NCI-H2196 treated with DMSO at 0.1 percent for 48 hours (cell line): ENCODE results near the gene SLC25A23.
"Not testable (repeated sequence)": the region's sequence is repeated elsewhere in the genome, so short reads cannot be mapped to it uniquely, and the experiment has no call there.

ENCODE experiments used
- DNase-seq: peaks from one replicate; lab custom pipeline; 2025; ENCODE audit not compliant: unreplicated experiment; lab: John Stamatoyannopoulos, UW

SLC25A23 gene

DNA sequence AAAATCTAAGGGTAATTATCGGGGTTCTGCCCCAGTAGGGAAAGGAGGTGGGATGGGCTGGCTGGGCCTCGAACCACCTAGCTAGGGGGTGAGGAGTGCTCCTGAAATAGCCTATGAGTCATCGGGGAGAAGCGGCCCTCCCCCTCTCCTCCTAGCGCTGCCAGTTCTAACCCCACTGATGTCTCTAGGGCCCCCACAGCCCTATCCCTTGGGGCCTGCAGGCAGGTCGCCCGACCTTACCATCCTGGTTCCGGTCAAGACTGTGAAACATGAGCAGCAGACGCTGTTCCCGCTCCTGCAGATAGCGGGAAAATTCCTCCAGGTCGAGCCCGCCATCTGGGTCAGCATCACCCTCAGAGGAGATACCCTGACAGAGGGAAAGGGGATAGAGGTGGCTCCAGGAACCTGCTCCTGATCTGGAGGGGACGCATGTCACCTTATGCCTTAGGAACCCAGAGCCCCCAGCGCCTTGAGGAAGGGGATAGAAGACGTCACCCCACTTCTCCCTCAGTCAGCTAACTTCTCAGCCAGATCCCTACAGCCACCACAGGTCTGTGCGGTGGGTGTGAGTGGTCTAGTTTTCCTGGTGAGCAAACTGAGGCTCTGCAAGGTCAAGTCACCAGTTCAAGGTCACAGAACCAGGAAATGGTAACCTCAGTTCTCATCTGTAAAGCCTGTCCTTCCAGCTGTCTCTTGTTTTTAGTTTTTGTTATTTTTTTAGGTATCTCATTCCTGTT lies 1.5 kb downstream of the SLC25A23 start:
- no peak for DNase-seq

DNA sequence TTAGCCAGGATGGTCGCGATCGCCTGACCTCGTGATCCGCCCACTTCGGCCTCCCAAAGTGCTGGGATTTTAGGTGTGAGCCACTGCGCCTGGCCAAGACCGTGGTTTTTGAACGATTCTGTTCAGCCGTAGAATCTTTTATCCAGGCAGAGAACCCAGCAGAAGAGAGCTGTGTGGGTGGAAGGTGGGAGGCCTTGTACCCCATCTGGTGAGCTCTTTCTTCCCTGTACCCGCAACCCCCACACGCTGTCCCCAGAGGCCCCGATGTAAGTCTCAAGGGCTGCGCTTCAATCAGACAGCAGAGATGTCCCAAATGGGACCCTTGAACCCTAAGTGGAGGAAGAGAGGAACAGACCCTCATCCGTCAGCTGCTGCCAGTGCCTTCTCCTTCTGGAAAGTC lies 3.7 kb downstream of the SLC25A23 start:
- DNase-seq: no peak

DNA sequence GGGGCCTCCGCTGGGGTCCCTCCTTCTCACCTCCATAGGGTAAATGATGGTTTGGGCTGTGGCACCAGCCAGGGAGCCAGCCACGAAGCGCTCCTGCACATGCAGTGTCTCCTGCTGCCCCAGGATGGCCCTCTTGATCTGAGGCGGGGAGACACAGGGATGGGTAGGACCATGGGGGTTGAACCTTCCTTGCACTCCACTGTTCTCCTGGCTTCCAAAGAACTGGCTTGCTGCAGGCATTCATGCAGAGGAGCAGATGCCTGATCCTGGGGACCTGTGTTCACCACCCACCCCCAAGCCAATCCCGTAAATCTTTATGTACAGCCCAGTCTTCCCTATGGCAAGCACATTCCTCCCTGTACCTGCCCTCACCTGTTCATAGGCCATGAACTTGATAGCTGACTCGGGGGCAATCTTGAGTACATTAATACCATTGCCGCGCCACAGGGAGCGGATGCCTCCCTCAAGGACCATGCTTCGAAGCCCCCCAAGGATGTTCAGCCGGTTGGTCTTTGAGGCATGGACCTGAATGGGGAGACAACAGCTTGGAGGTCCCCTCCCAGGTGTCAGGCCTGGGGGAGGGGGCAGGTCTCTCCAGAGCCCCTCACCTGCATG lies 5.5 kb downstream of the SLC25A23 start:
- no peak for DNase-seq

- DNase-seq: no peak
Measured at GRCh38 chr19:6452899-6453298, 6.7 kb downstream of the SLC25A23 start.

- DNase-seq: no peak
Measured at GRCh38 chr19:6452223-6452614, 7.4 kb downstream of the SLC25A23 start.

DNA sequence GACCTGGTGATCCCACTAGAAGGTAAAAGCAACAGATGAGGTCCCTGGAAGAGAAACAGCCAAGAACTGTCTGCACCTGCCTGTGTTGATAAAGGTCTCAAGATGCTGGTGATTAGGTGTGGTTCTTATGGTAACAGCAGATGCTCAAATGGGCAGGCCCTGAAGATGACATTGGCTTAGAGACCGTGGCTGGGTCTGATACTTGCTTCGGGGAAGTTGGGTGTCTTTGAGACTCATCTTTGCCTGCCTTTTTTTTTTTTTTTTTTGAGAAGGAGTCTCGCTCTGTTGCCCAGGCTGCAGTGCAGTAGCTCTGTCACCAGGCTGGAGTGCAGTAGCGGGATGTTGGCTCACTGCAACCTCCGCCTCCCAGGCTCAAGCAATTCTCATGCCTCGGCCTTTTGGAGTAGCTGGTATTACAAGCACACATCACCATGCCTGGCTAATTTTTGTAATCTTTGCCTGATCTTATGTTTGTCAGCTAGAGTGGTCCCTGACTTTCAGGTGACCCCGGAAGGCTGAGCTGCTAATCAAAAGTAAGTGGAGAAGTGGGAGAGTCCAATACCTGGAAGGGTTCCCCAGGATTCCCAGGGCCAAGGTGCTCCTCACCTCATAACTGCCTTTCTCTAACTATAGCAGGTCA lies 7.9 kb downstream of the SLC25A23 start:
- DNase-seq: no peak

- no peak for DNase-seq
Measured at GRCh38 chr19:6450166-6450565, 9.4 kb downstream of the SLC25A23 start.

DNA sequence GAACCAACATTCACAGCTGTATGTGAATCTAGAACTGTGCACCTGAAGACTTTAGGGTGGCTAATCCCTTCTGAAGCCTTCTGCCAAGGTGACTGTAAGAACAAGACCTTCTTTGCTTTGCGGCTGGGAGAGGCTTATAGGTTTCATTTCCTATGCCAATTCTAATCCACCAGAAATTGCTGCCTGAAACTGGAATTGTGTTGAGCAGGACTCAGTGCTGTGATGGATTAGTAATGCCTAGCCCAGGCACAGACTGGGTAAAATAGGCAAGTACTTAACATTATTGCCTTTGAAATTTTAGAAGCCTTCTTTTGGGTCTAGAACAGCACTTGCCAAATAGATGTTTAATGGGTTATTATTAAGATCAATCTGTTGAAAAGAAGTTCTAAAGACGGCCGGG lies 11.5 kb downstream of the SLC25A23 start:
- no peak for DNase-seq

DNA sequence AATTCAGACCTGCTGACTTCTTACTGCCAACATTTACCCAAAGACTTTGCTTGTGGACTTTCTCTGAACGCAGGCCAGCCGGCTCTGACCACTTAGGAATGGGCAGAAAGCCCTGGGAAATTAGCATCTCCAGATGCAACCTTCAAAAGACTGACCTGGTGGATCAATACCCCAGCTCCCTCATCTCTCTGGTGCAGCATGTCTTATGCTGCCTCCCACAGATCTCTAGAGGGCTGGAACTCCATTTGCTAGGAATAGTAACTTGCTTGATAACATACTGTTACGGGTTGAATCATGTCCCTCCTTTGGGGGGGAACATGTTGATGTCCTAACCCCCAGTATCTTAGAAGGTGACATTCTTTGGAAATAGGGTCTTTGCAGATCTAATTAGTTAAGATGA lies 13.1 kb downstream of the SLC25A23 start:
- DNase-seq: no peak

DNA sequence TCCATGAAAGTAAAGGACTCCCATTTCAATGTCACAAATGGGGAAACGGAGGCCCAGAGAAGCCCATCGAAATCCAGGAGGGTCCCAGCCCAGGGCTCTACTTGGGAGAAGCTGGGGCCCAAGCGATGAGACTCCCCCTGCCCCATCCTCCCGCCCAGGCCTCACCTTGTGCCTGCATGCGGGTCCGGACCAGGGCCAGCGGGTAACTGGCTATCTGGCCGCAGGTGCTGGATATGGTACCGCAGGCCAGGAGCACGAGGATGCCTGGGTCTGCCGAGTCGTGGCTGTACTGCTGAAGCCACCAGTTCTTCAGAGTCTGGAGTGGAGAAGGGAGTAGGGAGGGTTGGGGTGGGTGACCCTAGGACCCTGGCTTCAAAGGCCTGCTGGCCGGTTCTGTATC lies 15.6 kb downstream of the SLC25A23 start:
- no peak for DNase-seq

DNA sequence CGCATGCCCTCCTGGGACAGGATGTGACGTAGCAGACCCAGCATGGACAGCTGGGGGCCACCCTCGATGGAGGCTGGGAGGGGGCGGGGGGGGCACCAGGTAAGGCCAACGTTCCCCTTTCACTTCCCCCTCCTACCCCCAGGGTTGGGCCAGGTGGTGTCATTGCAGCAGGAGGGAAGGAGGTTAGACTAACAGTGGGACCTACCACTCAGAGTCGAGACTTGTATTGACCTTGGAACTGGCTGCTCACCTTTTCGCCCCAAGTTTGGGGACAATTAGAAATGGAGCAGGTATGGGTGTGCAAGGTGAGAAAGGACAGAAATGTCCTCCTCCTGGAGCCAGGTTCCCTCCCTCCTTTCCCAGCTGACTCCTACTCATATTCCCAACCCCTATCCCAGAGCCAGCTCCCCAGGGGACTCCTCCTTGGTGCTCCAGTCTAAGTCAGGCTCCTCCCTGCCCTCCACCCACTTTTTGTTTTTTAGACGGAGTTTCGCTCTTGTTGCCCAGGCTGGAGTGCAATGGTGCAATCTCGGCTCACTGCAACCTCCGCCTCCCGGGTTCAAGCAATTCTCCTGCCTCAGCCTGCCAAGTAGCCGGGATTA lies 17.4 kb downstream of the SLC25A23 start:
- no peak for DNase-seq

GRCh38 chr19:6440905-6441304 lies 18.7 kb downstream of the SLC25A23 start:
- DNase-seq: no peak

GRCh38 chr19:6439743-6440142 lies 19.8 kb downstream of the SLC25A23 start:
- DNase-seq: no peak

DNA sequence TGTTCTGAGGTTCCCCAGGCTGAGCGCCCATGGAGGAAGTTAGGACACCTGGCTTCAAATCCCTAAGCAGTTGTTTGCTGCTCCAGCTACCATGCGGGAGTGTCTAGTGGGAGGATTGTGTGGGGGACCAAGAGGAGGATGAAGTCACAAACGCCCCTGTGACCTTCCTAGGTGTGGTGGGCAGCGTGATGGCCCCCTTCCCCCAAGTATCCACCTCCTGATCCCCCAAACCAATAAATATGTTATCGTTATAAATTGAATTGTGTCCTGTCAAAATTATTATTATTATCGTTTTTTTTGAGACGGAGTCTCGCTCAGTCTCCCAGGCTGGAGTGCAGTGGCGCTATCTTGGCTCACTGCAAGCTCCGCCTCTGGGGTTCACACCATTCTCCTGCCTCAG lies 25.9 kb downstream of the SLC25A23 start, which contains the start of gene SLC25A41:
Gene SLC25A41, minus strand, starts transcription at position 101 of the 400 bp plus-strand sequence. Its CDS starts 70 bp downstream, at position 31.
- no peak for DNase-seq

DNA sequence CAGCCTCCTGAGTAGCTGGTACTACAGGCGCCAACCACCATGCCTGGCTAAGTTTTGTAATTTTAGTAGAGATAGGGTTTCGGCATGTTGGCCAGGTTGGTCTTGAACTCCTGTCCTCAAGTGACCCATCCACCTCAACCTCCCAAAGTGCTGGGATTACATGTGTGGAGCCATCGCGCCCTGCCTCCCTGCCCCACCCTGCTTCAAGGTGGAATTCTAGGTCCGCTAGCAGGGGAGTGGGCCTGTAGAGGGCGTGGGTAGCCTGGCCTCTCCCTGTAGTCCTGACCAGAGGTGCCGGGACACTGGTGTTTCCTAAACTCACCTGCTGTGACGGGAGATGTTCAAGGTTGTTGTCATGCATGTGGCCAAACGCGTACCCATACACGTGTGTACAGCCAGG lies 26.4 kb downstream of the SLC25A23 start:
- DNase-seq: no peak

GRCh38 chr19:6431891-6432290 lies 27.7 kb downstream of the SLC25A23 start:
- DNase-seq: no peak

DNA sequence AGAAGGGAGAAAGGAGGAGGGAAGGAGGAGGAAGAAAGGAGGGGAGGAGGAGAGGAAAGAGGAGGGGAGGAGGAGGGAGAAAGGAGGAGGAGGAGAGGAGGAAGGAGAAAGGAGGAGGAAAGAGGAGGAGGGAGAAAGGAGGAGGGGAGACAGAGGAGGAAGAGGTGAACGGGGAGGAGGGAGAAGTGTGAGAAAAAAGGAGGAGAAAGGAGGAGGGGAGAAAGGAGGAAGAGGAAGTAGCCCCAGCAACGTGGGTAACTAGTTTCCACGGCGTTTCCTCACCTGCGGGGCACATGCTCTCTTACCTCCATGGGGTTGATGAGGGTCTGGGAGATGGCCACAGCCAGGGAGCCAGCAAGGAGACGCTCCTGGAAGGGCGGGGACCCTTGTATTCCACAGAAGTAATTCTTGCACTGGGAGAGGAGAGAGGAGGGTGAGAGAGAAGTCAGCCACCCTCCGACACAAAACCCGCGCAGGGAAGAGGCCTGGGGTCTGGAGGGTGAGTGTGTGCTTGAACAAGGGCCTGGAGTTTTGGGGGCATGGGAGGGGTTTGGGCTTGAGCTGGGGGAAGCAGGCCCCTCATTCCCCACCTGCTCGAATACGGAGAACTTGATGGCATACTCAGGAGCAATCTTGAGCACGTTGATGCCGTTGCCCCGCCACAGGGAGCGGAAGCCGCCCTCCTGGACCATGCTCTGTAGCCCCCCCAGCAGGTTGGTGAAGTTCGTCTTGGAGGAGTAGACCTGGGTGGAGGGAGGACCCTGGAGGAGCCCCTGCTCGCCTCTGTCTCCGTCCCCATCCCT lies 30.0 kb downstream of the SLC25A23 start:
- no peak for DNase-seq

GRCh38 chr19:6428692-6429418 lies 30.7 kb downstream of the SLC25A23 start:
- DNase-seq: not testable (repeated sequence)

- DNase-seq: no peak
Measured at GRCh38 chr19:6427131-6427530, 32.5 kb downstream of the SLC25A23 start.
